Activated T-helper 1 cell treated with anti-CD3 and anti-CD28 coated beads, Interleukin-2, amount 50 U/mL, for 16 hours (primary cell): ENCODE measurements around the gene NOTCH2NLA.
"Not testable (repeated sequence)": the region's sequence is repeated elsewhere in the genome, so short reads cannot be mapped to it uniquely, and the experiment has no call there.

Experiments used
- DNase-seq, 2 donors: peaks; one replicate each; pipeline ENCODE4 v3.0.0-alpha.2; 2020; ENCODE audit warnings: low read depth in 1 of 2, low spot score in 1 of 2

Gene NOTCH2NLA

DNA sequence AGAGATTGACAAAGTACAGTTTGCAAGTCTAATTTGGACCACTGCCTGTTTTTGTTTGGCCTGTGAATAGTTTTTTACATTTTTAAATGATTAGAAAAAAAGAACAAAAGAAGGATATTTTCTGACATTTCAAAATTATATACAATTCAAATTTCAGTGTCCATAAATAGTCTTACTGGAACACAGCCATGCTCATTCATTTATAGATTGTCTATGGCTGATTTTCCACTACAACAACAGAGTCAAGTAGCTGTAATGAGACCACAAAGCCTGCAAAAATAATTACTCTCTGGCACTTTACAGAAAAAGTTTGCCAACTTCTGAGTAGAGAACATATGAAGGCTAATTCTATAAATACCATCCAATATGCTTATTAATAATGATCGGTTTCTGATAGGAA lies 61.1 kb downstream of the NOTCH2NLA start:
- DNase-seq = not testable (repeated sequence)

DNA sequence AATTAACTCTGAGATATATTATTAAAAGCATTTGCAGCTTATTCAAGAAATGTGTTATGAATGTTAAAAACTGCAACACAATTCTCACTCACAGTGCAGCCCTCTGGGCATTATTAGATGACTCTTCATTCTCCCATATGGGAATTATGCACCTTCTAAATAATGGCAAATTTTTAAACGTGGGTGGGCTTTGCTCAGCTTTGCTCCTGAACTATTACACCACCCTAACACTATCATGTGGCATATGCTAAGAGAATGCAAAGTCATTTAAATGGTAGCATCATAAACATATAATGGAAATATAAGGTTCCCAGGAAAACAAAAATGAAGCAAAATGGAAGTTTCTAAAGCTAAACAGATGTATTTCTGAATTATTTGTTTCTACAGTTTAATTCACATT lies 61.5 kb downstream of the NOTCH2NLA start:
- not testable (repeated sequence) for DNase-seq

GRCh38 chr1:146144465-146144864 lies 84.4 kb downstream of the NOTCH2NLA start, which contains the start of gene NBPF10:
TSS of gene NBPF10 (minus strand) at chr1:146144804. CDS start at chr1:146144769, 35 bp downstream.
- DNase-seq = not testable (repeated sequence)
